ENCODE data around the gene UTF1.

UTF1 gene

DNA sequence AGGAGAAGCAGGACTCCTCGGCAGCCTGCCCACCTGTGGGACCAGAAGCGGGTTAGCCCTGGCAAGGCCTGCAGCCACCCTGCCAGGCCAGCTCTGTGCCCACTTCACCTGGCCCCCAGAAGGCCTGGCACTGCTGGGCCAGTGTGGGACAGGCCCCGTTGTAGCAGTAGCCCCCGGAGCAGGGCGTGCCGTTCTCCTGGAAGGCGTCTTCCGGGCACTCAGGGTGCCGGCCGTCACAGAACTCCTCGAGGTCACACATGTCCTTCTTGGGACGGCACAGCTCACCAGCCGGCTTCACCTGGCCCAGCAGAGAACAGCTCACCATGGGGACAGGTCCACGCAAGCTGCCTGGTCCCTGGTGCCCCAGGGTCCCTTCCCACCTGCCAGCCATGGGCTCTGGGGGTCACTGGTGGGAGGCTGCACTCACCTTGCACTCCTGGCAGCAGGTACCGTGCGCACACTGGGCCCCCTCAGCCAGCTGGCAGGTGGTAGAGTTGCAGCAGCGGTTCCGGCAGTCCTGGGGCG is 40.8 kb downstream of the UTF1 start:
- H3K9me3 ChIP-seq (ENCODE audit: insufficient read depth, low read length) = no peaks in the 10 kb centered on the region
- H3K4me1 ChIP-seq (ENCODE audit: low read length) = peaks cover 9% of the 10 kb centered on the region; the same call in 1 of the 2 replicates
- H3K36me3 ChIP-seq (replicated peaks; ENCODE audit: low read depth, low read length) = peaks cover 21% of the 10 kb centered on the region
- H3K27ac ChIP-seq (ENCODE audit: low read length) = no peak overlapping the region
- no peak for TF ChIP-seq EZH2phosphoT487 (IDR thresholded peaks at IDR 0.05; ENCODE audit: low read depth)
- TF ChIP-seq, protein P1, sequence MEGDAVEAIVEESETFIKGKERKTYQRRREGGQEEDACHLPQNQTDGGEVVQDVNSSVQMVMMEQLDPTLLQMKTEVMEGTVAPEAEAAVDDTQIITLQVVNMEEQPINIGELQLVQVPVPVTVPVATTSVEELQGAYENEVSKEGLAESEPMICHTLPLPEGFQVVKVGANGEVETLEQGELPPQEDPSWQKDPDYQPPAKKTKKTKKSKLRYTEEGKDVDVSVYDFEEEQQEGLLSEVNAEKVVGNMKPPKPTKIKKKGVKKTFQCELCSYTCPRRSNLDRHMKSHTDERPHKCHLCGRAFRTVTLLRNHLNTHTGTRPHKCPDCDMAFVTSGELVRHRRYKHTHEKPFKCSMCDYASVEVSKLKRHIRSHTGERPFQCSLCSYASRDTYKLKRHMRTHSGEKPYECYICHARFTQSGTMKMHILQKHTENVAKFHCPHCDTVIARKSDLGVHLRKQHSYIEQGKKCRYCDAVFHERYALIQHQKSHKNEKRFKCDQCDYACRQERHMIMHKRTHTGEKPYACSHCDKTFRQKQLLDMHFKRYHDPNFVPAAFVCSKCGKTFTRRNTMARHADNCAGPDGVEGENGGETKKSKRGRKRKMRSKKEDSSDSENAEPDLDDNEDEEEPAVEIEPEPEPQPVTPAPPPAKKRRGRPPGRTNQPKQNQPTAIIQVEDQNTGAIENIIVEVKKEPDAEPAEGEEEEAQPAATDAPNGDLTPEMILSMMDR (IDR thresholded peaks at IDR 0.05; ENCODE audit: low read depth, low read length) = no peak
- H4K20me1 ChIP-seq (ENCODE audit: insufficient read depth, low read length) = peaks cover 6% of the 10 kb centered on the region
- no peak overlapping the region for H3K4me3 ChIP-seq (ENCODE audit: low read length)
- H2AFZ ChIP-seq (ENCODE audit: low read depth, low read length) = no peak overlapping the region
- H3K79me2 ChIP-seq (ENCODE audit: low read length) = peaks cover 17% of the 10 kb centered on the region
- no peak overlapping the region for H3K9ac ChIP-seq (ENCODE audit: low read length)
- no peak overlapping the region for H3K4me2 ChIP-seq (ENCODE audit: low read length)
- no peaks in the 10 kb centered on the region for H3K27me3 ChIP-seq (ENCODE audit: low read depth, low read length)

DNA sequence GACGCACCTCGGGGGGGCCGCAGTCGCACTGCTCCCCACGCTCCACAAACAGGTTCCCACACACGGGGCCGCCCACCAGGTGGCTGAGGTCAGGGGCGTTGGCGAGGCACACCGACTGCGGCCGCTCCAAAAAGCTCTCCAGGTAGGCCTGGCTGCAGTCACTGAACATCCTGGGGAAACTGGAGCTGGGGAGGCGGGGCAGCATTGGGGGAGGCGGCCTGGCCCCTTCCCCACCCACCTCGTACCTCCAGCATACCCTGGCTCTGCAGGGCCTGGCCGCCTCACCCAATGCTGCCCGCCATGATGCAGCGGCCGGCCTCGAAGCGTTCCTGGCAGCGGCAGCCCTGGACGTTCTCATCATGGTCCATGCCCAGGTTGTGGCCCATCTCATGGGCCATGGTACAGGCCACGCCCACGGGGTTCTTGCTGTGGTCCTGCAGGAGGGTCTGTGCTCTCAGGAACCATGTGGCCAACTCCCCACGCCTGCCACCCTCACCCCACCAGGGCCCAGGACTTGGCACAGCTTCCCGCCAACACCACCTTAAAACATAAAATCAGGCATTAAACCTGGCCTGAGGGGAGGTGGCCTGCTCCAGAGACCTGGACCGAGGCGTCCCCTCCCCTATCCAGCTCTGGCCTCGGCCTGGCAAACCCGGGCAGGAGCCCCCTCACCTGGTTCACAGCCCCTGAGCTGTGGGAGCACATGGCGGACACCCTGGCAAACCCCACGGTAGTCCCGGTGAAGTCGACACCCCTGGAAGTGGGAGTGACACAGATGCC is 41.7 kb downstream of the UTF1 start:
- Histone ChIP-seq H3K9me3 (ENCODE audit: insufficient read depth, low read length) (no peaks in the 10 kb centered on the region), H3K79me2 (ENCODE audit: low read length) (peaks cover 25% of the 10 kb centered on the region), H3K4me1 (ENCODE audit: low read length) (peaks cover 9% of the 10 kb centered on the region; the same call in 1 of the 2 replicates), H3K36me3 (replicated peaks; ENCODE audit: low read depth, low read length) (peaks cover 21% of the 10 kb centered on the region), H2AFZ (ENCODE audit: low read depth, low read length) (no peak overlapping the region), H4K20me1 (ENCODE audit: insufficient read depth, low read length) (peaks cover 6% of the 10 kb centered on the region), H3K4me2 (ENCODE audit: low read length) (no peak overlapping the region), H3K27ac (ENCODE audit: low read length) (no peak overlapping the region), H3K4me3 (ENCODE audit: low read length) (no peak overlapping the region), H3K9ac (ENCODE audit: low read length) (no peak overlapping the region), H3K27me3 (ENCODE audit: low read depth, low read length) (no peaks in the 10 kb centered on the region)
- no peak for TF ChIP-seq EZH2phosphoT487 (IDR thresholded peaks at IDR 0.05; ENCODE audit: low read depth)
- TF ChIP-seq, protein P1 (IDR thresholded peaks at IDR 0.05; ENCODE audit: low read depth, low read length) = no peak

DNA sequence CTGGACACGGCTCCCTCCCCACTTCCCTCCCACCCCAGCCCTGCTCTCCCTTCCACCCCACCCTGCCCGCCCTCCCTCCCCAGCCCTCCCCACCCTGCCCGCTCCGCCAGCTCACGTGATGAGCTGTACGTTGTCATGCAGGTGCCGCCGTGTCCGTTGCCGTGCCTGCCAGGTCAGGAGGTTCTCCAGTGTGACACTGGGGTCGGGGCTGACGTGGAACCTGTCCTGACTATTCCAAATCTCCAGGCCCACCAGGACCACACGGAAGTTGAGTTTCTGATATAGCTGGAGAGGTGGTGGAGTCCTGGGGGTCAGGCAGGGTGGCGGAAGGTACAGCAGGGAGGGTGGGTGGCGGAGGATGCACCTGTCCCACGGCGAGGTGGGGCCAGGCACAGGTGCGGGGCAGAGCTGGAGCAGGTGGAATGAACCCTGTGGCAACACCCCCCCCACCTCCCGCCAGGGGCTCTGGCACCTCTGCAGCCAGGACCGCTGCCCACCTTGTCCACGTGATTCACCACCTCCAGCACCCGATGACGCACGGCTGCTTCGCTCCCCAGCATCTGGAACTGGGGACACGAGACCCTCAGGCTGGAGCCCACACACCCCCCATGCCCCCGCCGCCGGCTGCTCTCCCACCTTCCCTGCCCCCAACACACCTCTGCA is 42.4 kb downstream of the UTF1 start:
- Histone ChIP-seq H3K27ac (ENCODE audit: low read length) (no peak overlapping the region), H3K9me3 (ENCODE audit: insufficient read depth, low read length) (no peaks in the 10 kb centered on the region), H3K4me1 (ENCODE audit: low read length) (peaks cover 13% of the 10 kb centered on the region), H3K9ac (ENCODE audit: low read length) (no peak overlapping the region), H3K79me2 (ENCODE audit: low read length) (peaks cover 25% of the 10 kb centered on the region), H4K20me1 (ENCODE audit: insufficient read depth, low read length) (peaks cover 6% of the 10 kb centered on the region), H3K4me3 (ENCODE audit: low read length) (no peak overlapping the region), H3K27me3 (ENCODE audit: low read depth, low read length) (no peaks in the 10 kb centered on the region), H2AFZ (ENCODE audit: low read depth, low read length) (no peak overlapping the region), H3K36me3 (replicated peaks; ENCODE audit: low read depth, low read length) (peaks cover 21% of the 10 kb centered on the region), H3K4me2 (ENCODE audit: low read length) (no peak overlapping the region)
- TF ChIP-seq EZH2phosphoT487 (IDR thresholded peaks at IDR 0.05; ENCODE audit: low read depth) = no peak
- TF ChIP-seq, protein P1 (IDR thresholded peaks at IDR 0.05; ENCODE audit: low read depth, low read length) = no peak

- H3K36me3 ChIP-seq (replicated peaks; ENCODE audit: low read depth, low read length) = peaks cover 21% of the 10 kb centered on the region
- TF ChIP-seq EZH2phosphoT487 (IDR thresholded peaks at IDR 0.05; ENCODE audit: low read depth) = no peak
- TF ChIP-seq, protein P1 (IDR thresholded peaks at IDR 0.05; ENCODE audit: low read depth, low read length) = no peak
Observed at GRCh38 chr10:133272964-133273420, 43.0 kb downstream of the UTF1 start.

More at GRCh38 chr10:133272964-133273420, 43.0 kb downstream of the UTF1 start:
- H3K27ac ChIP-seq (ENCODE audit: low read length) = no peak overlapping the region
- no peak overlapping the region for H3K4me2 ChIP-seq (ENCODE audit: low read length)
- H2AFZ ChIP-seq (ENCODE audit: low read depth, low read length) = no peak overlapping the region
- H3K4me1 ChIP-seq (ENCODE audit: low read length) = peaks cover 13% of the 10 kb centered on the region
- peaks cover 25% of the 10 kb centered on the region for H3K79me2 ChIP-seq (ENCODE audit: low read length)
- no peaks in the 10 kb centered on the region for H3K27me3 ChIP-seq (ENCODE audit: low read depth, low read length)
- no peak overlapping the region for H3K9ac ChIP-seq (ENCODE audit: low read length)
- H3K4me3 ChIP-seq (ENCODE audit: low read length) = no peak overlapping the region
- peaks cover 6% of the 10 kb centered on the region for H4K20me1 ChIP-seq (ENCODE audit: insufficient read depth, low read length)
- no peaks in the 10 kb centered on the region for H3K9me3 ChIP-seq (ENCODE audit: insufficient read depth, low read length)
